GM19372 (cell line): Measurements from ENCODE around the gene TNS4.

Experiments
- ATAC-seq: cut with Tn5 transposase; IDR thresholded peaks from one replicate; pipeline ENCODE4 v1.9.1; 2021; ENCODE audit warnings: mild to moderate bottlenecking, low read depth, moderate library complexity; ENCODE audit not compliant: unreplicated experiment

TNS4 gene

GRCh38 chr17:40473573-40474365 is 27.7 kb downstream of the TNS4 start:
- no peak for ATAC-seq

GRCh38 chr17:40472733-40473452 is 28.5 kb downstream of the TNS4 start:
- no peak for ATAC-seq

GRCh38 chr17:40471846-40472732 is 29.3 kb downstream of the TNS4 start:
- ATAC-seq: no peak

DNA sequence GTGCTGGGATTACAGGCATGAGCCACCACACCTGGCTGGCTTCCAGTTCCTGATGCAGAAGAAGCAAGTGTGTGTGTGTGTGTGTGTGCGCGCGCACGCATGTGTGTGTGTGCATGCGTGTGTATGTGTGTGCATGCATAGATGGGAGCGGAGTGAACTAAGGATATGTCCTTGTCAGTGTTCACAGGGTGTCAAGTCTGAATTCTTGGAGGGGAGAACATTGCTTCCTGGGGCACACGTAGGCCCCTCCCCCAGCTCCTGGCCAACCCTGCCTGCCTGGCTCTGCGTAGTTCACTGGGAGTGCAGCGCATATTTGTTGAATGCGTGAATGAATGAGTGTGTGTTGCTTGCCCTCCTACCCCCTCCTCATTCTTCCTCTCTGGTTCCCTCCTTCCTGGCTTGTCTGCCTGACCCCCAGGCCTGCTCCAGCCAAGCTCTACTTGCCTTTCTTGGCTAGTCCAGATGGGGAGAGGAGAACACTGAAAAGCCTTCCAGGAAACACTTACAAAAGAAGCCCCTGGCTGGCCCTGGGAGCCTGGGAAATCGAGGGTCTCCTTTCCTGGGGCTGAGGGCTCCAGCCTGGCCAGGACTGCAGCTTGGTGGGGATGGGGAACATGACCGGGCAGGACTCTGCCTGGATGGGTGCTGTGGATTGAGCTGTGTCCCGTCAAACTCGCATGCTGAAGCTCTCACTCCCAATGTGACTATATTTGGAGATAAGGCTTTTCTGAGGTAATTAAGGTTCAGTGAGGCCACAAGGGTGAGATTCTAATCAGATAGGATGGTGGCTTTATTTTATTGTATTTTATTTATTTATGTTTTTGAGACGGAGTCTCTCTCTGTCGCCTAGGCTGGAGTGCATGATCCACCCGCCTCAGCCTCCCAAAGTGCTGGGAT is 30.2 kb downstream of the TNS4 start:
- ATAC-seq: no peak

GRCh38 chr17:40469805-40470675 is 31.4 kb downstream of the TNS4 start:
- ATAC-seq: no peak

DNA sequence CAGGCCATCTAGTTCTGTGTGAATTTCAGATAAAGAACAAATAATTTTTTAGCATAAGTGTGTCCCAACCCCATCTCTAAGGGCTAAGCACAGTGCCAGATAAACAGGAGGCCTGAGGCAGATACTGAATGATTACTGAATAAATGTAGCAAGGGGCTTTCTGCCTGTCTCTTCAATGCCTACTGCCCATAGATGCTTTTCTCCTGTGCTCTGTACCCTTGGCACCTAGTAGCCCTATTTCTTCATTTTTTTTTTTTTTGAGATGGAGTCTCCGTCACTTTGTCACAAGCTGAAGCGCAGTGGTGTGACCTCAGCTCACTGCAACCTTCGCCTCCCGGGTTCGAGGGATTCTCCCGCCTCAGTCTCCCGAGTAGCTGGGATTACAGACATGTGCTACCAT is 32.9 kb downstream of the TNS4 start:
- no peak for ATAC-seq

- no peak for ATAC-seq
These were observed 34.0 kb downstream of the TNS4 start for GRCh38 chr17:40467281-40467867.

DNA sequence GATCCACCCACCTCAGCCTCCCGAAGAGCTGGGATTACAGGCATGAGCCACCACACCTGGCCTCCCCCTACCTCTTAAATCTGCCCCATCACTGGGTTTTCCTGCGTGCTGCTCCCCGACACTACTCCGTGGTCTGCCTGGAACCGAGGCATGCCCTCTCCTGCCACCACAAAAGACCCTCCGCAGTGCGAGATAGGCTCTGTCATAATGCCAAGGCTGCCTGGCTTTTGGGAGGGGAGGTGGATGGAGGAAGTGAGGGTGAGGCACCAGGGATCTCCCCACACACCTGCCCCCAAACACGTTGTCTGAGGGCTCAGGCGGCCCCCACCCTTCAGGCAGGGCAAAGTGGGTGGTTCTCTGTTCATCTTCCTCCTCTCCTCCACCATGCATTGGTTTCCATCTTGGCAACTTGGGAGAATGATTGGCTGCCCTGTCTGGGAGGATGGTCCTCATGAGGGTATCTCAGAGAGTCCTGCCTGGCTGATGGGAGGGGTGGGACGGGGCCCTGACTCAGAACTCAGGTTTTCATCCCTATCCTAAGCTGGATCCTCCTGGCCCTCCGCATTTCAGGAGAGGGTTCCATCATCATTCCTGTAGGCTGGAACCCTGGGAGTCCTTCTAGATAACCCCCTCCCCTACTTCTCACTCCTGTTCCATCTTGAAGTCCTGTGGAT is 35.0 kb downstream of the TNS4 start:
- ATAC-seq: no peak

DNA sequence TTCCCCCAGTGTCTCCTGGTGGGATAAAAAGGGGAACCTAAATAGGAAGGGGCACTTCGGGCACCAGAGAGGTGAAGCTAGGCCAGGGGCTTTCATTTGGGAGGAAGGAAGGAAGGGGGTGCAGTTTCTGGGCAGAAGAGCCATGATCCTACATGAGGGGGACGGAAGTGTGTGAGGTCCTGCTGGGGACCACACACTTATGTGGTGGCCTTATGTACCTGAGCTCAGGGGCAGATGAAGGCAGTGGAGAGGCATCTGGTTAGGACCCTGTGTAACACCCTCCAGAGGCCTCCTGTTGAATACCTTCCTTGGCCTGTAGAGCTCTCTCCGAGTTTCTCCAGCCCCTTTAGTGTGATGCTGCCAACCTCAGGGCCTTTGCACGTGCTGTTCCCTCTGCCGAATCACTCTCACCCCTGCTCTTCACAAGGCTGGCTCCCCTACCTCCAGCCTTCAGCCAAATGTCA is 37.0 kb downstream of the TNS4 start:
- no peak for ATAC-seq

DNA sequence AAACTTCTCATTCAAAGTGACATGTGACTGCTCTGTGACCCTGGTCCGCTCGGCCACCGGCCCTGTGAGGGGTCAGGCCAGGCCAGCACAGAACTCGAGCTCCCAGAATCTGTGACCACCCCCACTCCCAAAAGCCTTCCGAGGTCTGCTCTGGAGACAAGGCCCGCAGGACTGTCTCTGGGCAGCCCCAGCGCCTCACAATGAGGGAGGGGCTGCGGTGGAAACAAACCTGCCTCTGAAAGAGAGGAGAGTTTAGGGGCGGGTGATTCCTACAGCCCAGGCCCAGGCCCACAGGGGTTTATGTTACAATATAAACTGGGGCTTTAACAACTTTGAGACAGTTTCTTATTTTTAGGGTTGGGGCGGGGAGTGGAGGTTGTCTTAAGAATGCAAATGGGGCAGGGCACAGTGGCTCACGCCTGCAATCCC is 38.3 kb downstream of the TNS4 start:
- no peak for ATAC-seq

DNA sequence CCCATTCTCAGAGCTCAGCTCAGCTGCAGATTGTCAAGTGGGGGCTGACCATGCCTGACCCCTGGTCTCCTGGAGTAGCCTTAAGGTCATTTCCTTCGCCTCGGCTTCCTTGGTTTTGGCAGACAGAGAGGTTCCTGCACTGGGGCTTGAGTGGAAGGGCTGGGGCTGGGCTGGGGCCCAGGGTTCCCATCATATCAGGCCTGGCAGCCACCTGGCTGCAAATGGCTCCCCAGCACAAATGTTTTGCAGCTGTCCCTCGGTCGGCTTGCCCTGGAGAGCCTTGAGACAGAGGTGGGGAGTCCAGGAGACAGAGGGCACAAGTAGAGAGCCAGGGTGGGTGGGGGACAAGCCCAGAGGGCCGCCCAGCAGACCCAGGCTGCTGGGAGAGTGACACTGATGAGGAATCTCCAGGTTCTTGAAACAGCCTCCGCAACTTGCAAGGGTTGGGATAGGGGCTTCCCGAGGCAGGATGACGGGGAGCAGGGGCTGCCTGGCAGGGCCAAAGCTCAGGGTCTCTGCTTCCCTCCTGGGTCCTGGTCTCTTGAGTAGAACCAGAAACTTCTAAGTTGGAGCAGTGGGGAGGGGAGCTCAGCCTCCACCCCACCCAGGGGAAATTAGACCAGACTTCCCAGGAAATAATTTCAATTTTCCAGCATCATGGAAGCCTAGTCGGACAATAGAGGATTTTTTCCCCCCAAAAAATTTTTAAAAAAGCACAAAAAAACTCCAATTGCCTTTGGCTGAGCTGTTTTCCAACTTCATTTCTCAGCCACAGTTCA is 38.9 kb downstream of the TNS4 start:
- no peak for ATAC-seq

GRCh38 chr17:40461732-40462342 is 39.6 kb downstream of the TNS4 start:
- no peak for ATAC-seq

GRCh38 chr17:40460968-40461731 is 40.3 kb downstream of the TNS4 start:
- no peak for ATAC-seq

DNA sequence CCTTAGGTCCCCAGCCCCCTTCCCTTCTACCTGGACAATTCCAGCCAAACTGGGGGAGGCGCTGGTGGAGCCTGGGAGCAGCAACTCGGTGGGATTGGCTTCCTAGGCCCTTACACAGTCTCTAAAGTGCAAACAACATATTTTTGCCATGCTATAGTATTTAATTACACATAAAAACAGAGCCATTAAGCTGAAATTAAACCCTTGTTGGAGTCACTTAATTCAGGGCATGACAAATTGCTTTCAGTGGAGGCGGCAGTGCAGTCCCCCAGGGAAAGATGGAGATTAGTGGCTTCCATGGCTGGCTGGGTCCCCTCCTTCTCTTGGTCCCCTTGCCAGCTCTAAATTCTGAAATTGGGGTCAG is 40.8 kb downstream of the TNS4 start:
- ATAC-seq: no peak

- no peak for ATAC-seq
These were observed 41.5 kb downstream of the TNS4 start for GRCh38 chr17:40459636-40460603.
